Neural progenitor cell (in vitro differentiated cells): ENCODE results near the gene NCOA3.

Experiments
- CTCF ChIP-seq: fragments of 200-600 bp; sonication (generic); IDR thresholded peaks from 2 replicates; pipeline ENCODE4 v1.5.1; 2017; ENCODE audit warnings: antibody characterized with exemption, mild to moderate bottlenecking
- EZH2phosphoT487 ChIP-seq: fragments of 200-600 bp; sonication (generic); IDR thresholded peaks from 2 replicates; pipeline ENCODE4 v1.6.1; 2017; ENCODE audit warnings: antibody characterized with exemption

GRCh38 chr20:47682916-47683315 is 181.2 kb downstream of the NCOA3 start:
- no peak for TF ChIP-seq CTCF
- TF ChIP-seq EZH2phosphoT487 = no peak
